Measurements from ENCODE around the gene IL22RA1.

- TF ChIP-seq CTCF (IDR thresholded peaks at IDR 0.05), result no peak
- no peak for TF ChIP-seq EZH2phosphoT487 (IDR thresholded peaks at IDR 0.05)
These were observed at the start of gene IL22RA1 for GRCh38 chr1:24142546-24143534.
